ENCODE measurements around the gene SPATA32. TPM values are rescaled to one million over a fixed set of nuclear protein-coding genes. Genes with fewer than 3 reads are reported as not detected.

Gene SPATA32
- total RNA-seq, 2 donors from 2014 or later: 1.0 TPM; not detected in 1

GRCh38 chr17:45290269-45290765 lies 28.4 kb upstream of the SPATA32 start:
- ATAC-seq (no peak), DNase-seq (no peak)
- Histone ChIP-seq H3K27ac (peak overlapping the region in 3 of 4 donors; percentile 57 to 85 (median 63)), H3K36me3 (replicated peaks in 1 of 2; ENCODE audit: insufficient read depth in 1 of 2, low read depth in 2 of 2) (peaks cover 0 to 4% of the 10 kb centered on the region in 2 donors), H3K27me3 (no peaks in the 10 kb centered on the region), H3K4me3 (no peak overlapping the region), H3K9me3 (no peaks in the 10 kb centered on the region), H3K4me1 (peaks cover 80% of the 10 kb centered on the region)
- 76 to 85% methylated on average over 10 to 11 of the region's 11 CpGs for WGBS, 2 donors
- TF ChIP-seq POLR2A (IDR thresholded peaks at IDR 0.05): no peak
- TF ChIP-seq CTCF (IDR thresholded peaks at IDR 0.05): no peak
- intact Hi-C loops (cut with DNase I): no loop called here

- H3K36me3 ChIP-seq (replicated peaks in 1 of 2; ENCODE audit: insufficient read depth in 1 of 2, low read depth in 2 of 2): peaks cover 0 to 5% of the 10 kb centered on the region in 2 donors
- 62 to 66% methylated on average over 13 to 15 of the region's 15 CpGs for WGBS, 2 donors
- peaks cover 76% of the 10 kb centered on the region for H3K4me1 ChIP-seq
- DNase-seq (peak; percentile 41 to 64 (median 50)), ATAC-seq (no peak)
- peak overlapping the region in 3 of 4 donors; percentile 57 to 85 (median 63) for H3K27ac ChIP-seq
- intact Hi-C loops (cut with DNase I): no loop called here
- H3K9me3 ChIP-seq: no peaks in the 10 kb centered on the region
- TF ChIP-seq POLR2A (IDR thresholded peaks at IDR 0.05) (no peak), CTCF (IDR thresholded peaks at IDR 0.05) (no peak)
- no peak overlapping the region for H3K4me3 ChIP-seq
- H3K27me3 ChIP-seq: no peaks in the 10 kb centered on the region
Measured at GRCh38 chr17:45289301-45290268, 27.7 kb upstream of the SPATA32 start.

- H3K4me3 ChIP-seq: no peak overlapping the region
- H3K4me1 ChIP-seq: peaks cover 69% of the 10 kb centered on the region
- no peaks in the 10 kb centered on the region for H3K27me3 ChIP-seq
- intact Hi-C loops (cut with DNase I): no loop called here
- H3K36me3 ChIP-seq (replicated peaks in 1 of 2; ENCODE audit: insufficient read depth in 1 of 2, low read depth in 2 of 2): peaks cover 0 to 13% of the 10 kb centered on the region in 2 donors
- WGBS, 2 donors: 29 to 40% methylated on average over 10 of the region's 10 CpGs
- peak overlapping the region in 3 of 4 donors; percentile 57 to 85 (median 63) for H3K27ac ChIP-seq
- TF ChIP-seq POLR2A (IDR thresholded peaks at IDR 0.05) (no peak), CTCF (IDR thresholded peaks at IDR 0.05) (no peak)
- ATAC-seq (no peak), DNase-seq (peak; percentile 45 to 80 (median 70))
- no peaks in the 10 kb centered on the region for H3K9me3 ChIP-seq
Measured at GRCh38 chr17:45288825-45289224, 26.9 kb upstream of the SPATA32 start.

GRCh38 chr17:45287526-45288500 lies 25.9 kb upstream of the SPATA32 start:
- DNase-seq (peak in 3 of 4 donors; percentile 46 to 49 (median 49)), ATAC-seq (no peak)
- Histone ChIP-seq H3K4me1 (peaks cover 59% of the 10 kb centered on the region), H3K36me3 (replicated peaks in 1 of 2; ENCODE audit: insufficient read depth in 1 of 2, low read depth in 2 of 2) (peaks cover 0 to 17% of the 10 kb centered on the region in 2 donors), H3K4me3 (no peak overlapping the region), H3K27ac (peak overlapping the region in 3 of 4 donors; percentile 57 to 85 (median 63)), H3K9me3 (no peaks in the 10 kb centered on the region), H3K27me3 (no peaks in the 10 kb centered on the region)
- intact Hi-C loops (cut with DNase I): no loop called here
- WGBS, 2 donors: 38 to 60% methylated on average over 8 to 10 of the region's 10 CpGs
- TF ChIP-seq POLR2A (IDR thresholded peaks at IDR 0.05) (no peak), CTCF (IDR thresholded peaks at IDR 0.05) (no peak)

Measured in body of pancreas (tissue), 4 donors.